Pons (tissue), 1 donor: Measurements from ENCODE around the gene RYK.
"Not testable (repeated sequence)": the region's sequence is repeated elsewhere in the genome, so short reads cannot be mapped to it uniquely, and the experiment has no call there.

Source experiments
- DNase-seq: peaks from one replicate; pipeline ENCODE4 v3.0.0-alpha.2; 2016; ENCODE audit warnings: low spot score

The RYK gene

DNA sequence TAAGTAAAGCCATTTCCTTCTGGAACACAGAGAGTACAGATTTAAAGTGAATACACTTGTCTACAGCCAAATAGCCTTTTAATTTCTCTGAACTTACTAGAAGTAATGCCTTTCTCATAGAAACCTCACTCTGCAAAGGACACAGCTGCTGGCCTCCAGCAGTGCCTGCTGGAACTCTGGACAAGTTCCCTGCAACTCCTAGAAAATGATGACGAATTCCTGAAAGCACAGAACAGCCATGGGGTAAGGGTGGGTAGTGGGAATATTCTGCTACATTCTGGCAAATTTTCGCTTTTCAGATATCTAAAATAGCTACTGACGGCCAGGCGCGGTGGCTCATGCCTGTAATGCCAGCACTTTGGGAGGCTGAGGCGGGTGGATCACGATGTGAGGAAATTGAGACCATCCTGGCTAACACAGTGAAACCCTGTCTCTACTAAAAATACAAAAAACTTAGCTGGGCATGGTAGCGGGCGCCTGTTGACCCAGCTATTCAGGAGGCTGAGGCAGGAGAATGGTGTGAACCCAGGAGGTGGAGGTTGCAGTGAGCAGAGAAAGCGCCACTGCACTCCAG, 34.4 kb downstream of the RYK start:
- peak; percentile 34 for DNase-seq

DNA sequence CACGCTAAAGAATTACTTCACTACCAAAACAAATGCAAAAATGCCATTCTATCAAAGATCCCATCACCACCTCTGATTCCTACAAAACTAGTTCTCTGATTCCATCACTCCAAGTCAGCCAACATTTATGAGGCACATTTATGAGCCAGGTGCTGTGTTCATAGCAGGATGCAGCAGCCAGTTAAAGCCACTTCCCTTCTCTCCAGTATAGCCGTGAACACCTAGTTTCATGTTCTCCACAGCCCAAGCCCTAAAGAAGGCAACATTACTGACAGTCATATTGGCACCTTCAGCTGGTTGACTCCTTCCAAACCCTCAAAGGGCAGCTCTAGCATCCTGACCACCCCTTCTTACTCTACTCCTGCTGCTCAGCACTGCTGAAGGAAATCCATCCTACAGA, 36.4 kb downstream of the RYK start:
- no peak for DNase-seq

DNA sequence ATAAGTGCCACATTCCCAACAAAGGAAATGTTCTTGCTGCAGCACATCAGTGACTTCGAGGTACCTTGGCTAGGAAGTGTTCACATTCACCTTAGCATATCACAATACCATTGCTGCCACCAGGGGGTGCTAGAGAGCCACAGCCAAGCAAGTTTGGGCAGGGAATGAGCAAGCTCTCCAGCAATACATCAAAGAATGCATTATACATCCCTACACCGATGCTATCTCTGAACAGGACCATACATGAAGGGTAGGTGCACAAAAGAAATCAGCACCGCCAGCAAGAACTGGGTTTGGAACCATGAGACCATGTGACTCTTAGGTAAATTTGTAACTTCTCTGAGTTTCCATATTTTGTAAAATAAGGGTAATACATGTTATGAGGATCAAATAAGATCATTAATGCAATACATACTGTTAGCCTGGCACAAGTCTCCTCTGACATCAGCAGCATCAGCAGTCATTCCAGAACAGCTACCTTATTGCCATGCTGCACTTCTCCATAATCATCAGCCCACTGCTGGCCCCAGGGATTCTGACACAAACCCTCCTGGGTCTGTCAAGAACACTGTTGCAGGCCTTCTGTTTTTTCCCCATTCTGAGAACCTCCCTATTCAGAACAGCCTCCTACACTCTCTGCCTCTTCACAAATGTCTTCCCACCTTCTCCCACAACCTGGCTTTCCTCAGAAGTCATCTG, 37.5 kb downstream of the RYK start:
- peak; percentile 86 for DNase-seq

DNA sequence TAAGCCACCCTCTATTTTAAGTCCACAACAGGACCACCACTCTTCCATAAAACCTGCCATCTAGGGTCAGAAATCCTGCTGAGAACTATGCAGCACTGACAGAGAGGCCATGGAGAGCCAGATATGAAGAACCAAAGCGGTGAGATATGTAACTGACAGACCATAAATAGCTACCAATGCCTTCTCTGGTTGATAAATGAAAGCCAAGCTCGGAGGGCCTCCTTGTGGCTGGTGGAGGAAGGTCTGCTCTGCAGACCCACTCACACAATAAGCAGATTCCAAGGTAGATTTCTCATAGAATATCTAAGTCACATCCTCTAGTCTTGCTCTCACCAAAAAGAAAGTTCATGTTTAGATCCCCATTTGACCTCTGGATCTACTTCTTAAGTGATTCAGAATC, 38.9 kb downstream of the RYK start:
- DNase-seq = peak; percentile 29

- DNase-seq = no peak
These were observed 45.2 kb downstream of the RYK start for GRCh38 chr3:134205451-134205850.

GRCh38 chr3:134201201-134202130, 49.2 kb downstream of the RYK start:
- no peak for DNase-seq

- not testable (repeated sequence) for DNase-seq
These were observed 50.8 kb downstream of the RYK start for GRCh38 chr3:134199880-134200279.

- DNase-seq = no peak
These were observed 51.4 kb downstream of the RYK start for GRCh38 chr3:134199240-134199639.

GRCh38 chr3:134198414-134198813, 52.2 kb downstream of the RYK start:
- DNase-seq = no peak

GRCh38 chr3:134197681-134198261, 52.9 kb downstream of the RYK start:
- peak; percentile 71 for DNase-seq

GRCh38 chr3:134194247-134194646, 56.4 kb downstream of the RYK start:
- DNase-seq = no peak

DNA sequence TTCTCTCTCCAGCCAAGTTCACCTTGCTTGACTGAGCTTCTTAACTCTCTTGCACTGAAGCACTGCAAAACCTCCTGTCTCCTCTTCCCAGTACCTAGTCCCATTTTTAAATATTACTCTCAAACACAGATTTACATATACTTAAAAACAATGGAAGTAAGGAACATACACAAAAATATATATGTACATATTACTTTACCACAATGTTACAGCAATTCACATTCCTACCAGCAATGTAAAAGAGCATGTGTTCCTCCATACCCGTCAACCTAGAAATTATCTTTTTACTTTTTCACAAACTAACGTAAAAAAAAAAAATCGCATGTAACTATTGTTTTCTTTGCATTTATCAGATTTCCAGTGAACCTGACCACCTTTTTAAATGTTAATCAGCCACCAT, 60.4 kb downstream of the RYK start:
- no peak for DNase-seq

- no peak for DNase-seq
These were observed 60.8 kb downstream of the RYK start for GRCh38 chr3:134189849-134190248.

DNA sequence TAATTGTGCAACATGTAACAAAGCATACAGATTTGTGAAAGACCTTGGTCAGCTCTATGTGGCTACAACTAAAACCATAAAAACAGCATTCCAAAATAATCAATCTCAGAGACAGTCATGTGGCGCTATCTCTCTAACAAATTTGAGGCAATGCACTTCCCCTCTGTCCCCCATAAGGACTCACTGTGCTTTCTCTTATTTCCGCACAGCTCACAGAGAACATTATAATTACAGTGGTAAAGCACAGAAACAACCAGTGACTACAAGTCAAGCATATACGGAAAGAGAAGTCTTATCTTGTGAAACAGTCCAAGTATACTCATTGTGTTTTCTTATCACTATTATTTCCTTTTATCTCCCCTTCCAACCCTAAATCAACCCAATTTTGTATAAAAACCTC, 64.3 kb downstream of the RYK start:
- DNase-seq = no peak

DNA sequence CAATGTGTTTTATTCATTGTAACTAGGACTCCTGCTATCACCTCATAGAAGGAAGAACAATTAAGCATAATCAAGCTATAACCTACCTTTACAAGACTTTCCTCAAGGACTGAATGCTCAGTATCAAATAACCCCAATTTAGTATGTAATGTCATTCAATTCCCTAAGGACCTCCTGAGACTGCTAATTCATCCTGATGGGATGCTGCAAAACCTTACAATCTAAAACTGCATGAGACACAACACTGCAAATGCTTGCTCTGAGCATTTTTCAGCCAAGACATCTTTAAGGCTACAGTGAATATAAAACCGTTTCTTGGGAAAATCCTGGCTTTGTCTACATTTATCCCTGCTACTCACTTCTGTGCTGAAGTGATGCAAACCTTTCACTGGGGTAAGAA, 69.9 kb downstream of the RYK start:
- DNase-seq = no peak

- no peak for DNase-seq
These were observed 71.2 kb downstream of the RYK start for GRCh38 chr3:134179508-134179907.

DNA sequence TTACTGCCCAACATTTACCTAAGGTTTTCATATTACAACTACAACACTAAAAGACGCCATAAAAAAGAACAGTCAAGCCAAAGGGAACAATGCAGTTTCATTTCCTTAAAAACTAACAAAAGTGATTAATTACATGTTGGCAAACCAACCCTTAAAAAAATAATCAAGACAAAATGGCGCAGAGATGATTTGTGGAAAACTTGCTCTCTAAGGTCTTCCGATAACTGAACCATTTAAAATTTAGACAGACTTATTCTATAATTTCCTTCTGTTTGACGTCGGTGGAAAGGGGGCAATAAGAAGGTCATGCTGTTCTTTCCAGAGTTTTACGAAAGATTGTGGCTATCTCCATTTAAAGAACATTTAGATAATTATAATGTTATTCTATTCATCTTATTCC, 87.6 kb downstream of the RYK start:
- DNase-seq = no peak

- no peak for DNase-seq
These were observed 88.6 kb downstream of the RYK start for GRCh38 chr3:134161898-134162615.

GRCh38 chr3:134155446-134155845, 95.2 kb downstream of the RYK start:
- no peak for DNase-seq

GRCh38 chr3:134153761-134154160, 96.9 kb downstream of the RYK start:
- DNase-seq = no peak

GRCh38 chr3:134150476-134150875, 100.2 kb downstream of the RYK start:
- no peak for DNase-seq

- no peak for DNase-seq
These were observed 101.4 kb downstream of the RYK start for GRCh38 chr3:134149286-134149685.
